Measurements from ENCODE around the gene STYXL1.

Gene STYXL1

DNA sequence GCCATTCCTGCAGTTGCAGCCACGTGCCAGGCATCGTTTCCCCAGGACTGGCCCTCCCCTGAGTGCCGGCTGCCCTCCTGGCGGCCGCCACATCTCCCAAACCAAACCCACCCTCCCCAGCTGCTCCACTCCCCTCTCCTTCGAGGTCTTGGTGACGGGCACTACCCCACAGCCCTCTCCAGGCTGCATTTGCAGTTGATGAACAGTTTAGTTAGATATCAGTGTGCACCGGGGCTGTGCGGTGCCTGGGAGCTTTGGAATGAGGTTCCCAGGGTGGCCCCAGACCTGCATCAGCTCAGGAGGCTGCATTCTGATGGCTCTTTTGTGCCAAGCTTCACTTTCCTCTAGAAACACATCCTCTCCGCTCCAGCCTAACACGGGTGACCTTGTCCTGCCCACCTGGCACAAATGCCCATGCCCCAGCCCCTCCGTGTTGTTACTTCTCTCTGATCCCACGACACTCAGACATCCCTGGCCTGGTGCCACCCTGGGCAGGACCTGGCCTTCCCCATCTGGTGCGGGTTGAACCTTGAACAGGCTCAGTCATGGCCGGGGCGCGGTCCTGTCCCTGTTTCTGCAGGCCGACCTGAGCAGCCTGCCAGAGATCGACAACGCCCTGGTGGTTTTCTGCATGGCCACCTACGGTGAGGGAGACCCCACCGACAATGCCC is 67.9 kb downstream of the STYXL1 start:
- in situ Hi-C loops (cut with MboI; ENCODE audit: low sequenced_read_pairs, unreplicated experiment), result no loop called here
- no peak for DNase-seq (ENCODE audit: low spot score)
- TF ChIP-seq, protein P1, sequence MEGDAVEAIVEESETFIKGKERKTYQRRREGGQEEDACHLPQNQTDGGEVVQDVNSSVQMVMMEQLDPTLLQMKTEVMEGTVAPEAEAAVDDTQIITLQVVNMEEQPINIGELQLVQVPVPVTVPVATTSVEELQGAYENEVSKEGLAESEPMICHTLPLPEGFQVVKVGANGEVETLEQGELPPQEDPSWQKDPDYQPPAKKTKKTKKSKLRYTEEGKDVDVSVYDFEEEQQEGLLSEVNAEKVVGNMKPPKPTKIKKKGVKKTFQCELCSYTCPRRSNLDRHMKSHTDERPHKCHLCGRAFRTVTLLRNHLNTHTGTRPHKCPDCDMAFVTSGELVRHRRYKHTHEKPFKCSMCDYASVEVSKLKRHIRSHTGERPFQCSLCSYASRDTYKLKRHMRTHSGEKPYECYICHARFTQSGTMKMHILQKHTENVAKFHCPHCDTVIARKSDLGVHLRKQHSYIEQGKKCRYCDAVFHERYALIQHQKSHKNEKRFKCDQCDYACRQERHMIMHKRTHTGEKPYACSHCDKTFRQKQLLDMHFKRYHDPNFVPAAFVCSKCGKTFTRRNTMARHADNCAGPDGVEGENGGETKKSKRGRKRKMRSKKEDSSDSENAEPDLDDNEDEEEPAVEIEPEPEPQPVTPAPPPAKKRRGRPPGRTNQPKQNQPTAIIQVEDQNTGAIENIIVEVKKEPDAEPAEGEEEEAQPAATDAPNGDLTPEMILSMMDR (IDR thresholded peaks at IDR 0.05; ENCODE audit: borderline replicate concordance, control extremely low read depth, extremely low read depth, insufficient read depth, missing control alignments), result no peak

DNA sequence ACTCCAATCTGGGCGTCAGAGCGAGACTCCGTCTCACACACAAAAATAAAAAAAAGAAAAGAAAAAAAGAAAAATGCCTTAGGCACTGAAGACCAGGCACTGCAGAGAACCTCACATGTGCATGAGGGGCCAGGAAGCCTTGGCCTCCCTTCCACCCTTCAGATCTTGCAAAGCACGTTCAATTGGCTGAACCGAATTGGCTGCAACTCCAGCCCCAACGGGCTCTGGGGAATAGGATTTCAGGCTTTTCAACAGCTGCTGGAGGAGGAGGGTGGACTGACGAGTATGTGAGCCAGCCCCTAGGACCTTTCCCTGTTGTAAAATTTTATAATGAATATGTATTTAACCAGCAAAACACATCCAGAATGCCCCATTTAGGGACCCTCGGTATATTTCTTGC is 70.1 kb downstream of the STYXL1 start:
- in situ Hi-C loops (cut with MboI; ENCODE audit: low sequenced_read_pairs, unreplicated experiment), result no loop called here
- TF ChIP-seq, protein P1 (IDR thresholded peaks at IDR 0.05; ENCODE audit: borderline replicate concordance, control extremely low read depth, extremely low read depth, insufficient read depth, missing control alignments), result no peak
- DNase-seq (ENCODE audit: low spot score), result no peak

DNA sequence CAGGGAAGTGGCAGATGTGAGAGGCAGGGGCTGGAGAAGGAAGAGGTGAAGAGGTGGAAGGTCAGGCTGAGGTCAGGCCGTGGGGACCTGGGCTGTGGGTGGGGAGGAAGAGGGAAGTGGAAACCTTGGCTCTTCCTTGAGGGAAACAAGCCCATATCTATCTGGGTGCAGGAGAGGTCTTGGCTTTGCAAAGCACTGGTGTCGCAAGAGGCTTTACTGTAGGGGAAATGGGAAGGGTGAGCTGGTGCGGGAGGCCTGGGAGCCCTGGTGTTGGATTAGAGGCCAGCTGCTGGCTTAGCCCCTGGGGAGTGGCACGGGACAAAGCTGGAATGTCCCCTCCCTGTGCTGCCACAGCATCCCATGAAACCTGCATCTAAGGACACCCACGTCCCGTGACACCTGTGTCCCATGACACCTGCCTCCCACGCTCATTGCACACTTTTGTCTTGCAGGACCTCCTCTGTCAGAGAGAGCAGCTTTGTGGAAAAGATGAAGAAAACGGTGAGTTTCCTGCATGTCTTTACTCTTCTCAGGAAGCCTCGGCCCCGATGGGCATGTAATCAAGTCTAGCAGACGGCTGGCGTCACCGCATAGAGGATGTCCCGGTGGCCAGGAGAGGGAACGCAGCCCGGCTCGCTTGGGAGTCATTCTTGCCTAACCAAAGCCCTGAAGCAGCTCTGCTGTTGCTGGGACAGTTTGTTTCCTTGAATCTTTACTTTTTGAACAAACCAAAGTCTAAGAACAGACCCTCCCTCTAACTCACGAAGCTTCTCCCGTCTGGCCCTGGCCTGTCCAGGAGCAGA is 75.6 kb downstream of the STYXL1 start:
- in situ Hi-C loops (cut with MboI; ENCODE audit: low sequenced_read_pairs, unreplicated experiment), result no loop called here
- no peak for DNase-seq (ENCODE audit: low spot score)
- TF ChIP-seq, protein P1 (IDR thresholded peaks at IDR 0.05; ENCODE audit: borderline replicate concordance, control extremely low read depth, extremely low read depth, insufficient read depth, missing control alignments), result no peak

DNA sequence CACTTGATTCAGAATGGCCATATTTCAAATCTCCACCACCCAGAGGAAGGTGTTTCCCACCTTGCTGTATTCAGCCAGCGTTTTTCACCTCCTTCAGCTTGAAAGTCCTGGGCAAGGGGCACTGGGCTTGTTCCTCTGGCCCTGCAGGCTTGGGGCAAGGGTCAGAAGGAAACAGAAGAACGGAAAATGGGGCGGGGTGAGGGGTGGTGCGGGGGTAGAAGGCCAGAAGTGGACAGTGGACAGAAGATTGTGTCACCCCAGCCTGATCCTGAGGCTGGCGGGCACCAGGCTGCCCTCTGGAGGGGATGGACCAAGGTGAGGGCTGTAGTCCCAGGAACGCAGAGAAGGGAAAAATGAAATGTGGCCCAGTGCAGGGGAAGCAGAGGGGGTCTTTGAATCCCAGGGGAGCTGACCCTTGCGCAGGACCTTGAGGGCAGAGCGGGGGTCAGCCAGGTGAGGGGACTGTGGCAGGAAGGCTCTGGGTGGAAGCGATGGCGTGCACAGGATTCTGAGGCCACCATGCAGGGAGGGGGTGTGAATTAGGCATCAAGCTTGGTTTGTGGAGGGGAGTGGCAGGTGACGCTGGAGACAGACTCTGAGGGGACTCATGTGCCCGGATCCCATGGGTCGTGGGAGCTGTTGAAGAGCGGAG is 76.4 kb downstream of the STYXL1 start:
- TF ChIP-seq, protein P1 (IDR thresholded peaks at IDR 0.05; ENCODE audit: borderline replicate concordance, control extremely low read depth, extremely low read depth, insufficient read depth, missing control alignments), result no peak
- no peak for DNase-seq (ENCODE audit: low spot score)
- in situ Hi-C loops (cut with MboI; ENCODE audit: low sequenced_read_pairs, unreplicated experiment), result no loop called here

DNA sequence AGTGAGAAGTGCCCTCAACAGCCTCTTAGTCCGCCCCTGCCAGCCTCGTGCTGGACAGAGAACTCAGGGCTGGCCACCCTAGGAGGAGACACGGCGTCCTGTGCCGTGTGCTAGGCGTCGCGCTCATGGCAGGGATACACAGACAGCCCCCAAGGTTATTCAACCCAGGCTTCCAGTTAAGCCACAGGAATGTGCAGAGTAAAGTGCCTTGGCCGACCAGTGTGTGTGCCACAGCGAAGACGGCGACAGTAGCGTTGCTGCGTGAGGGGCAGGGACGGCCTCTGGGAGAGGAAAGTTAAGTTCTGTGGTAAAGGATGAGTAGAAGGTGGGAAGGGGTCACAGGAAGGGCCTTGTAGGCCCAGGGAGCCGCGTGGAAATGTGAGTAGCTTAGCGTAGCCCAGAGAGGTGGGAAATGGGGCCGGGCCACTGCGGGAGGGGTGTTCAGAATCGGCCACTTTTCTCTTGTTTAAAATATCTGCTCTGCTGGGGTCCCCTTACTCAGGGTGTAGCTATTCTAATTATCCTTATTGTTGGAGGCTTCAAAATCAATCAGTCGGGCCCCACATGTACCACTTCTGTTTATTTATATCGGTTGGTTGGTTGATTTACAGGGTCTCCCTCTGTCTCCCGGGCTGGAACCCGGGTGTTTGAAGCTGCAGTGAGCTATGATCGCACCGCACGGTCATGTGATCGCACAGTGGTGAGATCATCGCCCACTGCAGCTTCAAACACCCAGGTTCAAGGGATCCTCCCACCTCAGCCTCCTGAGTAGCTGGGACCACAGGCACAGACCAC is 77.9 kb downstream of the STYXL1 start:
- in situ Hi-C loops (cut with MboI; ENCODE audit: low sequenced_read_pairs, unreplicated experiment), result no loop called here
- TF ChIP-seq, protein P1 (IDR thresholded peaks at IDR 0.05; ENCODE audit: borderline replicate concordance, control extremely low read depth, extremely low read depth, insufficient read depth, missing control alignments), result no peak
- no peak for DNase-seq (ENCODE audit: low spot score)

DNA sequence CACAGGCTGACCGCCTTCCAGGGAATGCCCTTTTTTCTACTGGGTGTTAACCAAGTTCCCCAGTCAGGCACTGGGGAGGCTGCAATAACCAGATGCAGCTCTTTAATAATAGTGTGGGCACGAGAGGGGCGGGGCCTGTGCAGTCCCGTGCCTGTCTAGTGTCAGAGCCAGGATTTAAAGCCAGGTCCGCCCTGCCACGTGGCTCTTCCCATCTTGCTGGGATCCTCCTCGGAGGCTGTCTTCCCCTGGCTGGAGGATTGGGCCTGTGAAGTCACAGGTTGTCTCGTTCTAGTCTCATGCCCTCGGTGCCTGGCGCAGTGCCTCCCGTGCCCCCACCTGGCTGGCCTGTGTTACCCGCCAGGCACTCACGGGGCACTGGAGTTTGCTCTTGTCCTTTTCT is 78.6 kb downstream of the STYXL1 start:
- TF ChIP-seq, protein P1 (IDR thresholded peaks at IDR 0.05; ENCODE audit: borderline replicate concordance, control extremely low read depth, extremely low read depth, insufficient read depth, missing control alignments), result no peak
- DNase-seq (ENCODE audit: low spot score), result no peak
- in situ Hi-C loops (cut with MboI; ENCODE audit: low sequenced_read_pairs, unreplicated experiment), result no loop called here
